K562 (cell line): ENCODE results near the gene GPER1. TPM values are rescaled to one million over a fixed set of nuclear protein-coding genes. Genes with fewer than 3 reads are reported as not detected.

Experiments
- BRD9 ChIP-seq: fragments of 450-650 bp; IDR thresholded peaks from 2 replicates; pipeline ENCODE4 v1.6.1; 2018; ENCODE audit warnings: low read depth; ENCODE audit not compliant: partially characterized antibody
- CHCHD3 ChIP-seq: fragments of 250-450 bp; sonication (Bioruptor Pico); IDR thresholded peaks from 2 replicates; pipeline ENCODE4 v2.1.2; 2022; ENCODE audit warnings: mild to moderate bottlenecking
- DLX4 ChIP-seq: fragments of 250-450 bp; sonication (Bioruptor Pico); IDR thresholded peaks from 2 replicates; pipeline ENCODE4 v1.6.1; 2021; ENCODE audit warnings: mild to moderate bottlenecking
- ESRRA ChIP-seq: fragments of 450-650 bp; IDR thresholded peaks from 2 replicates; pipeline ENCODE4 v1.6.1; 2014; ENCODE audit warnings: low read depth, mild to moderate bottlenecking, moderate library complexity, borderline replicate concordance
- FOS ChIP-seq: IDR thresholded peaks from 3 replicates; pipeline ENCODE4 v1.6.1; 2011; ENCODE audit not compliant: insufficient read length; ENCODE audit errors: extremely low read depth
- FOXK1 ChIP-seq: sonication (generic); formaldehyde crosslinking; IDR thresholded peaks from 2 replicates; pipeline ENCODE4 v1.8.0; 2022; ENCODE audit warnings: missing genetic modification reagents, mild to moderate bottlenecking, borderline replicate concordance
- FOXM1 ChIP-seq, 2 experiments: fragments of 450-650 bp in 1 of 2; sonication (generic) in 1 of 2; formaldehyde crosslinking in 1 of 2; IDR thresholded peaks; 2 replicates each; pipeline versions ENCODE4 v1.6.1 to v1.9.0; 2017 to 2022; ENCODE audit warnings: low read depth in 2 of 2, mild to moderate bottlenecking in 2 of 2, missing genetic modification reagents in 1 of 2, moderate library complexity in 1 of 2
- GTF2A2 ChIP-seq: IDR thresholded peaks from 2 replicates; pipeline ENCODE4 v1.6.1; 2016; ENCODE audit warnings: mild to moderate bottlenecking, missing genetic modification characterization, missing compliant biosample characterization
- HINFP ChIP-seq: fragments of 450-650 bp; conservative IDR thresholded peaks from 2 replicates; pipeline ENCODE4 v1.6.1; 2016; ENCODE audit warnings: missing genetic modification characterization, low read depth, mild to moderate bottlenecking, control low read depth, missing compliant biosample characterization
- IRF9 ChIP-seq: fragments of 450-650 bp; IDR thresholded peaks from 2 replicates; pipeline ENCODE4 v1.6.1; 2016; ENCODE audit warnings: missing biosample characterization, missing genetic modification characterization
- KAT7 ChIP-seq: sonication (generic); formaldehyde crosslinking; IDR thresholded peaks from 2 replicates; pipeline ENCODE4 v1.8.0; 2022; ENCODE audit warnings: missing genetic modification reagents, mild to moderate bottlenecking, borderline replicate concordance
- LEF1 ChIP-seq: fragments of 450-650 bp; IDR thresholded peaks from 2 replicates; pipeline ENCODE4 v1.6.1; 2016; ENCODE audit warnings: mild to moderate bottlenecking
- MAFG ChIP-seq: fragments of 450-650 bp; conservative IDR thresholded peaks from 2 replicates; pipeline ENCODE4 v1.6.1; 2016; ENCODE audit warnings: missing genetic modification characterization, missing compliant biosample characterization
- NCOA1 ChIP-seq: fragments of 450-650 bp; IDR thresholded peaks from 2 replicates; pipeline ENCODE4 v1.6.1; 2016; ENCODE audit warnings: low read depth
- PHTF2 ChIP-seq: fragments of 250-450 bp; sonication (Bioruptor Pico); IDR thresholded peaks from 2 replicates; pipeline ENCODE4 v1.5.0; 2021; ENCODE audit warnings: mild to moderate bottlenecking
- POLR2A ChIP-seq: fragments of 450-650 bp; conservative IDR thresholded peaks from 2 replicates; pipeline ENCODE4 v1.6.1; 2016
- POLR2AphosphoS5 ChIP-seq: IDR thresholded peaks from 2 replicates; pipeline ENCODE4 v1.6.1; 2011; ENCODE audit warnings: mild to moderate bottlenecking, low read depth, low read length, moderate library complexity; ENCODE audit not compliant: control insufficient read depth, insufficient read depth
- TCF7 ChIP-seq: sonication (generic); IDR thresholded peaks from 2 replicates; pipeline ENCODE4 v1.6.1; 2016; ENCODE audit warnings: antibody characterized with exemption, borderline replicate concordance
- YBX1 ChIP-seq: fragments of 450-650 bp; IDR thresholded peaks from 2 replicates; pipeline ENCODE4 v1.7.1; 2016; ENCODE audit warnings: mild to moderate bottlenecking
- ZC3H4 ChIP-seq: sonication (generic); formaldehyde crosslinking; IDR thresholded peaks from 2 replicates; pipeline ENCODE4 v1.9.0; 2021; ENCODE audit warnings: missing genetic modification reagents, borderline replicate concordance
- ZC3H8 ChIP-seq: fragments of 450-650 bp; IDR thresholded peaks from 2 replicates; pipeline ENCODE4 v1.6.1; 2017
- ZNF3 ChIP-seq: fragments of 250-450 bp; sonication (Bioruptor Pico); IDR thresholded peaks from 2 replicates; pipeline ENCODE4 v1.5.0; 2021; ENCODE audit warnings: mild to moderate bottlenecking, moderate library complexity
- ZSCAN32 ChIP-seq: fragments of 450-650 bp; formaldehyde crosslinking; IDR thresholded peaks from 2 replicates; pipeline ENCODE4 v1.4.0; 2020; ENCODE audit warnings: mild to moderate bottlenecking, moderate library complexity
- polyA plus RNA-seq, 8 experiments: library from polyadenylated mRNA; depleted of rRNA in 4 of 8; stranded (reverse) in 5 of 8; unstranded in 3 of 8; fragments of >200 nt; fragmentation: Nextera tagmentation in 2 of 8; fragmentation: Illumina TruSeq in 1 of 8; extraction: Ambion mirVana in 2 of 8; extraction: Trizol in 1 of 8; gene quantifications; 2 replicates each; pipeline versions ENCODE4 v1.2.1 to v1.2.3, GENCODE V29; 2011 to 2014; ENCODE audit warnings: inconsistent platforms in 1 of 8, missing spikeins in 1 of 8
- total RNA-seq, 7 experiments: library from RNA; depleted of rRNA in 6 of 7; stranded (reverse); fragments of >200 nt in 6 of 7; fragmentation: Illumina TruSeq in 2 of 7; extraction: Trizol in 2 of 7; gene quantifications; 2 replicates each; pipeline versions ENCODE4 v1.2.1 to v1.2.3, GENCODE V29; 2011 to 2021; ENCODE audit warnings: low replicate concordance in 1 of 7
- TF ChIP-seq, protein P1 (sequence below): fragments of 450-650 bp; IDR thresholded peaks from one replicate; pipeline ENCODE4 v1.6.1; 2018; ENCODE audit warnings: mild to moderate bottlenecking, moderate library complexity; ENCODE audit not compliant: partially characterized antibody

GPER1 gene
- total and polyA plus RNA-seq, 9 of the 15 experiments (the other 6 are each of a cell fraction or from before 2014, with no cell fraction given) = 0.04 to 0.09 (median 0.08) TPM; not detected in 6

GRCh38 chr7:1045069-1046063 lies 42.5 kb upstream of the GPER1 start (continued):
- TF ChIP-seq TCF7 (peak; percentile 72; the same call in 1 of the 2 replicates), LEF1 (peak; percentile 58; the same call in 1 of the 2 replicates), CHCHD3 (CRISPR knock-in tag) (no peak), ESRRA (no peak), ZC3H8 (no peak), NCOA1 (no peak), DLX4 (no peak), IRF9 (tag) (no peak), FOXK1 (CRISPR knock-in tag) (no peak), FOS (no peak), ZNF3 (CRISPR knock-in tag) (no peak), ZSCAN32 (CRISPR knock-in tag) (no peak), POLR2A (no peak), KAT7 (CRISPR knock-in tag) (no peak), HINFP (tag) (no peak), ZC3H4 (CRISPR knock-in tag) (peak; percentile 47; the same call in 1 of the 2 replicates), POLR2AphosphoS5 (no peak), BRD9 (no peak), FOXM1 (IDR thresholded peaks at IDR 0.05; ENCODE audit: low read depth) (no peak), FOXM1 (CRISPR knock-in tag; IDR thresholded peaks at IDR 0.05; ENCODE audit: low read depth) (no peak), MAFG (no peak), PHTF2 (no peak), YBX1 (no peak), GTF2A2 (tag) (no peak)
- TF ChIP-seq, protein P1, sequence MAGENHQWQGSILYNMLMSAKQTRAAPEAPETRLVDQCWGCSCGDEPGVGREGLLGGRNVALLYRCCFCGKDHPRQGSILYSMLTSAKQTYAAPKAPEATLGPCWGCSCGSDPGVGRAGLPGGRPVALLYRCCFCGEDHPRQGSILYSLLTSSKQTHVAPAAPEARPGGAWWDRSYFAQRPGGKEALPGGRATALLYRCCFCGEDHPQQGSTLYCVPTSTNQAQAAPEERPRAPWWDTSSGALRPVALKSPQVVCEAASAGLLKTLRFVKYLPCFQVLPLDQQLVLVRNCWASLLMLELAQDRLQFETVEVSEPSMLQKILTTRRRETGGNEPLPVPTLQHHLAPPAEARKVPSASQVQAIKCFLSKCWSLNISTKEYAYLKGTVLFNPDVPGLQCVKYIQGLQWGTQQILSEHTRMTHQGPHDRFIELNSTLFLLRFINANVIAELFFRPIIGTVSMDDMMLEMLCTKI = no peak
